SK-MEL-5 (cell line): Measurements from ENCODE around the gene TNF. TPM values are rescaled to one million over a fixed set of nuclear protein-coding genes. Genes with fewer than 3 reads are reported as not detected.

Experiments used
- small RNA-seq, 2 experiments: library from RNA; depleted of rRNA; stranded (forward); fragments of <200 nt; gene quantifications; one replicate each; pipeline ENCODE3, GENCODE V24; 2014
- total RNA-seq: library from RNA; depleted of rRNA; stranded (reverse); fragments of >200 nt; shearing (Covaris generic); gene quantifications from 2 replicates; pipeline ENCODE4 v1.2.3, GENCODE V29; 2014; rRNA removed

TNF gene
- total RNA-seq, 1 experiment from 2014 or later: not detected

Small RNA genes within 50 kb of the gene (small RNA-seq; reads per million reads assigned to genes)
- 10.4 to 27.6 reads per million in 2 experiments for gene SNORA38
- gene SNORD117: 52.7 to 646 reads per million in 2 experiments
- 0 reads per million in 2 experiments for gene SNORD84
- gene UQCRHP1: 0 reads per million in 2 experiments

Other genes with a start within 250 kb of the TNF start
- 179 and 192 TPM in 2 replicates for gene HLA-B, start 218.4 kb upstream of the TNF start, total RNA-seq
- gene MICA, start 172.0 kb upstream of the TNF start, total RNA-seq: 71.5 and 77.4 TPM in 2 replicates
- gene MICB, start 77.4 kb upstream of the TNF start, total RNA-seq: 4.9 and 7.0 TPM in 2 replicates
- gene MCCD1, start 46.6 kb upstream of the TNF start, total RNA-seq: not detected in 2 replicates
- gene DDX39B, start 33.6 kb upstream of the TNF start, total RNA-seq: 384 and 391 TPM in 2 replicates
- 0.32 and 0.45 TPM in 2 replicates for gene ATP6V1G2, start 29.0 kb upstream of the TNF start, total RNA-seq
- gene NFKBIL1, start 28.0 kb upstream of the TNF start, total RNA-seq: 17.2 and 17.8 TPM in 2 replicates
- not detected in 2 replicates for gene LTA, start 3.3 kb upstream of the TNF start, total RNA-seq
- not detected in 2 replicates for gene LTB, start 6.9 kb downstream of the TNF start, total RNA-seq
- gene LST1, start 10.7 kb downstream of the TNF start, total RNA-seq: not detected in 2 replicates
- gene NCR3, start 17.4 kb downstream of the TNF start, total RNA-seq: not detected in 2 replicates
- gene AIF1, start 39.7 kb downstream of the TNF start, total RNA-seq: not detected in 2 replicates
- 32.0 and 48.6 TPM in 2 replicates for gene PRRC2A, start 45.1 kb downstream of the TNF start, total RNA-seq
- 110 and 149 TPM in 2 replicates for gene BAG6, start 77.1 kb downstream of the TNF start, total RNA-seq
- gene APOM, start 80.3 kb downstream of the TNF start, total RNA-seq: 0.42 and 0.43 TPM in 2 replicates
- 24.5 and 25.6 TPM in 2 replicates for gene C6orf47, start 85.2 kb downstream of the TNF start, total RNA-seq
- 17.8 and 18.5 TPM in 2 replicates for gene GPANK1, start 89.4 kb downstream of the TNF start, total RNA-seq
- 213 and 226 TPM in 2 replicates for gene CSNK2B, start 90.5 kb downstream of the TNF start, total RNA-seq
- 0.85 and 0.87 TPM in 2 replicates for gene LY6G5B, start 94.4 kb downstream of the TNF start, total RNA-seq
- 0.48 TPM in 1 of 2 replicates, not detected in the other for gene LY6G5C, start 105.5 kb downstream of the TNF start, total RNA-seq
- gene ABHD16A, start 127.8 kb downstream of the TNF start, total RNA-seq: 53.0 and 55.0 TPM in 2 replicates
- gene LY6G6F, start 131.3 kb downstream of the TNF start, total RNA-seq: not detected in 2 replicates
- gene LY6G6D, start 139.8 kb downstream of the TNF start, total RNA-seq: not detected in 2 replicates
- not detected in 2 replicates for gene LY6G6C, start 146.2 kb downstream of the TNF start, total RNA-seq
- not detected in 2 replicates for gene MPIG6B, start 147.8 kb downstream of the TNF start, total RNA-seq
- gene DDAH2, start 153.7 kb downstream of the TNF start, total RNA-seq: 4.6 and 4.7 TPM in 2 replicates
- gene CLIC1, start 161.0 kb downstream of the TNF start, total RNA-seq: 466 and 467 TPM in 2 replicates
- 16.1 and 17.5 TPM in 2 replicates for gene MSH5, start 164.4 kb downstream of the TNF start, total RNA-seq
- gene SAPCD1, start 187.1 kb downstream of the TNF start, total RNA-seq: 1.1 and 1.7 TPM in 2 replicates
- gene VWA7, start 201.8 kb downstream of the TNF start, total RNA-seq: not detected in 2 replicates
- gene VARS1, start 220.2 kb downstream of the TNF start, total RNA-seq: 38.9 and 53.0 TPM in 2 replicates
- gene LSM2, start 231.4 kb downstream of the TNF start, total RNA-seq: 45.6 and 47.0 TPM in 2 replicates
- gene HSPA1L, start 239.7 kb downstream of the TNF start, total RNA-seq: 0.29 TPM in 2 replicates
- gene HSPA1A, start 240.0 kb downstream of the TNF start, total RNA-seq: 7.1 and 8.2 TPM in 2 replicates